ENCODE data around the gene CPED1.

Gene CPED1

GRCh38 chr7:121339082-121339481 is 350.6 kb downstream of the CPED1 start:
- H3F3A ChIP-seq (ENCODE audit: insufficient read depth, low read length) = no peaks in the 10 kb centered on the region
- no peaks in the 10 kb centered on the region for H3K27me3 ChIP-seq (replicated peaks; ENCODE audit: insufficient read depth, low read length)
- no peak overlapping the region for H3K9ac ChIP-seq (ENCODE audit: low read length)
- no peaks in the 10 kb centered on the region for H3K9me2 ChIP-seq (replicated peaks; ENCODE audit: insufficient read depth, low read length)
- no peaks in the 10 kb centered on the region for H3K9me3 ChIP-seq (replicated peaks; ENCODE audit: insufficient read depth, low read length)
- no peak overlapping the region for H3K27ac ChIP-seq (ENCODE audit: low read length)
- no peak for DNase-seq
- no peak overlapping the region for H3K4me2 ChIP-seq (ENCODE audit: low read depth, low read length)
- no peak overlapping the region for H3K4me3 ChIP-seq (ENCODE audit: low read length)
- TF ChIP-seq CTCF (IDR thresholded peaks at IDR 0.05; ENCODE audit: low read length) (no peak), EZH2phosphoT487 (IDR thresholded peaks at IDR 0.05; ENCODE audit: low read length) (no peak), EZH2 (optimal IDR thresholded peaks at IDR 0.05; ENCODE audit: low read depth, low read length) (no peak)
- H3K79me2 ChIP-seq (ENCODE audit: low read length) = no peaks in the 10 kb centered on the region
- no peak overlapping the region for H2AFZ ChIP-seq (ENCODE audit: low read length)
- H3K4me1 ChIP-seq (ENCODE audit: low read length) = no peaks in the 10 kb centered on the region
- H3K36me3 ChIP-seq (replicated peaks; ENCODE audit: insufficient read depth, low read length) = no peaks in the 10 kb centered on the region
- H4K20me1 ChIP-seq (ENCODE audit: insufficient read depth, low read length) = no peaks in the 10 kb centered on the region

- no peaks in the 10 kb centered on the region for H3K9me3 ChIP-seq (replicated peaks; ENCODE audit: insufficient read depth, low read length)
- no peaks in the 10 kb centered on the region for H3K27me3 ChIP-seq (replicated peaks; ENCODE audit: insufficient read depth, low read length)
- no peaks in the 10 kb centered on the region for H4K20me1 ChIP-seq (ENCODE audit: insufficient read depth, low read length)
- DNase-seq = no peak
- no peaks in the 10 kb centered on the region for H3F3A ChIP-seq (ENCODE audit: insufficient read depth, low read length)
- no peaks in the 10 kb centered on the region for H3K9me2 ChIP-seq (replicated peaks; ENCODE audit: insufficient read depth, low read length)
- no peaks in the 10 kb centered on the region for H3K36me3 ChIP-seq (replicated peaks; ENCODE audit: insufficient read depth, low read length)
- H3K4me1 ChIP-seq (ENCODE audit: low read length) = no peaks in the 10 kb centered on the region
- no peak overlapping the region for H2AFZ ChIP-seq (ENCODE audit: low read length)
- no peak overlapping the region for H3K4me3 ChIP-seq (ENCODE audit: low read length)
- H3K9ac ChIP-seq (ENCODE audit: low read length) = no peak overlapping the region
- no peak overlapping the region for H3K27ac ChIP-seq (ENCODE audit: low read length)
- no peaks in the 10 kb centered on the region for H3K79me2 ChIP-seq (ENCODE audit: low read length)
- H3K4me2 ChIP-seq (ENCODE audit: low read depth, low read length) = no peak overlapping the region
- no peak for TF ChIP-seq CTCF (IDR thresholded peaks at IDR 0.05; ENCODE audit: low read length)
- TF ChIP-seq EZH2phosphoT487 (IDR thresholded peaks at IDR 0.05; ENCODE audit: low read length) = no peak
- no peak for TF ChIP-seq EZH2 (optimal IDR thresholded peaks at IDR 0.05; ENCODE audit: low read depth, low read length)
These were observed 353.4 kb downstream of the CPED1 start for GRCh38 chr7:121341933-121342332.

GRCh38 chr7:121342631-121343030 is 354.1 kb downstream of the CPED1 start:
- H3K9ac ChIP-seq (ENCODE audit: low read length) = no peak overlapping the region
- no peak overlapping the region for H2AFZ ChIP-seq (ENCODE audit: low read length)
- no peaks in the 10 kb centered on the region for H3F3A ChIP-seq (ENCODE audit: insufficient read depth, low read length)
- DNase-seq = no peak
- no peak overlapping the region for H3K27ac ChIP-seq (ENCODE audit: low read length)
- H3K9me2 ChIP-seq (replicated peaks; ENCODE audit: insufficient read depth, low read length) = no peaks in the 10 kb centered on the region
- H3K4me1 ChIP-seq (ENCODE audit: low read length) = no peaks in the 10 kb centered on the region
- H3K79me2 ChIP-seq (ENCODE audit: low read length) = no peaks in the 10 kb centered on the region
- H3K4me2 ChIP-seq (ENCODE audit: low read depth, low read length) = no peak overlapping the region
- TF ChIP-seq EZH2phosphoT487 (IDR thresholded peaks at IDR 0.05; ENCODE audit: low read length) (no peak), CTCF (IDR thresholded peaks at IDR 0.05; ENCODE audit: low read length) (no peak), EZH2 (optimal IDR thresholded peaks at IDR 0.05; ENCODE audit: low read depth, low read length) (no peak)
- H3K4me3 ChIP-seq (ENCODE audit: low read length) = no peak overlapping the region
- H3K36me3 ChIP-seq (replicated peaks; ENCODE audit: insufficient read depth, low read length) = no peaks in the 10 kb centered on the region
- H3K9me3 ChIP-seq (replicated peaks; ENCODE audit: insufficient read depth, low read length) = no peaks in the 10 kb centered on the region
- H3K27me3 ChIP-seq (replicated peaks; ENCODE audit: insufficient read depth, low read length) = no peaks in the 10 kb centered on the region
- H4K20me1 ChIP-seq (ENCODE audit: insufficient read depth, low read length) = no peaks in the 10 kb centered on the region
